ENCODE results near the gene TRMT44.

Gene TRMT44

GRCh38 chr4:8474856-8475255 is 34.3 kb downstream of the TRMT44 start:
- no peaks in the 10 kb centered on the region for H3K9me3 ChIP-seq (ENCODE audit: severe bottlenecking)
- no peak for DNase-seq
- no peak overlapping the region for H3K27ac ChIP-seq
- no peaks in the 10 kb centered on the region for H3K27me3 ChIP-seq (ENCODE audit: insufficient read depth, low read depth, severe bottlenecking)
- peaks cover 25% of the 10 kb centered on the region for H3K36me3 ChIP-seq
- H3K4me3 ChIP-seq (ENCODE audit: low read depth, low read length) = no peak overlapping the region
- TF ChIP-seq, protein P1, sequence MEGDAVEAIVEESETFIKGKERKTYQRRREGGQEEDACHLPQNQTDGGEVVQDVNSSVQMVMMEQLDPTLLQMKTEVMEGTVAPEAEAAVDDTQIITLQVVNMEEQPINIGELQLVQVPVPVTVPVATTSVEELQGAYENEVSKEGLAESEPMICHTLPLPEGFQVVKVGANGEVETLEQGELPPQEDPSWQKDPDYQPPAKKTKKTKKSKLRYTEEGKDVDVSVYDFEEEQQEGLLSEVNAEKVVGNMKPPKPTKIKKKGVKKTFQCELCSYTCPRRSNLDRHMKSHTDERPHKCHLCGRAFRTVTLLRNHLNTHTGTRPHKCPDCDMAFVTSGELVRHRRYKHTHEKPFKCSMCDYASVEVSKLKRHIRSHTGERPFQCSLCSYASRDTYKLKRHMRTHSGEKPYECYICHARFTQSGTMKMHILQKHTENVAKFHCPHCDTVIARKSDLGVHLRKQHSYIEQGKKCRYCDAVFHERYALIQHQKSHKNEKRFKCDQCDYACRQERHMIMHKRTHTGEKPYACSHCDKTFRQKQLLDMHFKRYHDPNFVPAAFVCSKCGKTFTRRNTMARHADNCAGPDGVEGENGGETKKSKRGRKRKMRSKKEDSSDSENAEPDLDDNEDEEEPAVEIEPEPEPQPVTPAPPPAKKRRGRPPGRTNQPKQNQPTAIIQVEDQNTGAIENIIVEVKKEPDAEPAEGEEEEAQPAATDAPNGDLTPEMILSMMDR (IDR thresholded peaks at IDR 0.05; ENCODE audit: low read depth, low read length) = no peak

- no peak for DNase-seq
- Histone ChIP-seq H3K36me3 (peaks cover 22% of the 10 kb centered on the region), H3K4me3 (ENCODE audit: low read depth, low read length) (no peak overlapping the region), H3K27ac (no peak overlapping the region), H3K9me3 (ENCODE audit: severe bottlenecking) (no peaks in the 10 kb centered on the region), H3K27me3 (ENCODE audit: insufficient read depth, low read depth, severe bottlenecking) (no peaks in the 10 kb centered on the region)
- TF ChIP-seq, protein P1 (IDR thresholded peaks at IDR 0.05; ENCODE audit: low read depth, low read length) = no peak
Measured at GRCh38 chr4:8475751-8476575, 35.4 kb downstream of the TRMT44 start.

DNA sequence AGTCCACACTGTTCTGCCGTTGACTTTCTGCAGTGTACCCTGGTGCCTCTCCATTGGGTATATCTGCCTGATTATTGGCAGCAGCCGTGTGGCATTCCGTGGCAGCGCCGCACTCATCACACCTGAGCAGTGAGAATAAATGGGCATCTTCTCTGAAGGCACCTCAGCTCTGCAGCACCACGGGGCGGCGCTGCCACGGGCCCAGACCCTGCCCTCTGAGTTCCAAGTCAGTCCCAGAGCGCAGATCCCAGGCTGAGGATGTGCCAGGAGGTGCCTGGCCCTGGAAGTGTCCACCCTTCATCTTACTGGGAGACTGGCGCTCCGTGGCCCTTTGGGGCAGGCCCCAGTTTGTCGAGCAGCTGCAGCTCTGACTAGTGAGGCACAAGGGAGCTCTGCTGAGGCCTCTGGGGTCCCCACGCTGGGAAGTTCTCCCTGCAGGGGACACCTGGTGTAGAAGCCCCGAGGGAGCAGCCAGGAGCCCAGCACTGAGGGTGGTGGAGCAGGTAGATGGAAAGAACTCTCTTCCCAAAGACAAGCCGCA is 36.6 kb downstream of the TRMT44 start:
- TF ChIP-seq, protein P1 (IDR thresholded peaks at IDR 0.05; ENCODE audit: low read depth, low read length) = no peak
- H3K4me3 ChIP-seq (ENCODE audit: low read depth, low read length) = no peak overlapping the region
- DNase-seq = no peak
- peaks cover 18% of the 10 kb centered on the region for H3K36me3 ChIP-seq
- no peak overlapping the region for H3K27ac ChIP-seq
- no peaks in the 10 kb centered on the region for H3K27me3 ChIP-seq (ENCODE audit: insufficient read depth, low read depth, severe bottlenecking)
- H3K9me3 ChIP-seq (ENCODE audit: severe bottlenecking) = no peaks in the 10 kb centered on the region

DNA sequence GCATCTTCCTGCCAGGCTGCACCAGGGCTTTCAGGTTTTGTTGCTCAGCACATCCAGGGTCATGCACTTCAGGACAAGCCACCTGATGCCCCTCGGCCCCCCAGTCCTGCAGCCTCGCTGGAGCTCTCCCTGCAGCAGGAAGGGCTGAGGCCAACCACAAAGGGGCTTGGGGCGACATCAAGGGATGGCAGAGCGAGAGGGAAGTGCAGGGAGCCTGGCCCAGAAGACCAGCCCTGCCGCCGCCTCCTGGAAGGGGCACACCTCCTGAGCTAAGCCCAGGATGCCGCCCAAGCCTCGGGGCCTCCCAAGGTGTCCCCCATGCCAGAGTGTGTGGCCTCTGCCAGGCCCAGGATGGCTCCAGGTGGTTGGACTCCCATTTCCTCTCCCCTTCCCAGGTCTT is 37.1 kb downstream of the TRMT44 start:
- Histone ChIP-seq H3K4me3 (ENCODE audit: low read depth, low read length) (no peak overlapping the region), H3K27me3 (ENCODE audit: insufficient read depth, low read depth, severe bottlenecking) (no peaks in the 10 kb centered on the region), H3K36me3 (peaks cover 18% of the 10 kb centered on the region), H3K27ac (no peak overlapping the region), H3K9me3 (ENCODE audit: severe bottlenecking) (no peaks in the 10 kb centered on the region)
- TF ChIP-seq, protein P1 (IDR thresholded peaks at IDR 0.05; ENCODE audit: low read depth, low read length) = no peak
- DNase-seq = no peak

- TF ChIP-seq, protein P1 (IDR thresholded peaks at IDR 0.05; ENCODE audit: low read depth, low read length) = no peak
- Histone ChIP-seq H3K9me3 (ENCODE audit: severe bottlenecking) (no peaks in the 10 kb centered on the region), H3K27me3 (ENCODE audit: insufficient read depth, low read depth, severe bottlenecking) (no peaks in the 10 kb centered on the region), H3K4me3 (ENCODE audit: low read depth, low read length) (no peak overlapping the region), H3K27ac (no peak overlapping the region), H3K36me3 (peaks cover 18% of the 10 kb centered on the region)
- no peak for DNase-seq
Measured at GRCh38 chr4:8478371-8478770, 37.8 kb downstream of the TRMT44 start.

Data from WERI-Rb-1 (cell line).